GM11168 (cell line): ENCODE data around the gene TRAK1.

ENCODE experiments used
- in situ Hi-C: fragments of 300-500 bp; cut with MboI; formaldehyde crosslinking; loops from one replicate; pipeline ENCODE4 v1.12.0; 2022; ENCODE audit warnings: low sequenced_read_pairs; ENCODE audit not compliant: unreplicated experiment

Gene TRAK1

GRCh38 chr3:42067326-42067725, 23.8 kb upstream of the TRAK1 start:
- in situ Hi-C loops = no loop called here

DNA sequence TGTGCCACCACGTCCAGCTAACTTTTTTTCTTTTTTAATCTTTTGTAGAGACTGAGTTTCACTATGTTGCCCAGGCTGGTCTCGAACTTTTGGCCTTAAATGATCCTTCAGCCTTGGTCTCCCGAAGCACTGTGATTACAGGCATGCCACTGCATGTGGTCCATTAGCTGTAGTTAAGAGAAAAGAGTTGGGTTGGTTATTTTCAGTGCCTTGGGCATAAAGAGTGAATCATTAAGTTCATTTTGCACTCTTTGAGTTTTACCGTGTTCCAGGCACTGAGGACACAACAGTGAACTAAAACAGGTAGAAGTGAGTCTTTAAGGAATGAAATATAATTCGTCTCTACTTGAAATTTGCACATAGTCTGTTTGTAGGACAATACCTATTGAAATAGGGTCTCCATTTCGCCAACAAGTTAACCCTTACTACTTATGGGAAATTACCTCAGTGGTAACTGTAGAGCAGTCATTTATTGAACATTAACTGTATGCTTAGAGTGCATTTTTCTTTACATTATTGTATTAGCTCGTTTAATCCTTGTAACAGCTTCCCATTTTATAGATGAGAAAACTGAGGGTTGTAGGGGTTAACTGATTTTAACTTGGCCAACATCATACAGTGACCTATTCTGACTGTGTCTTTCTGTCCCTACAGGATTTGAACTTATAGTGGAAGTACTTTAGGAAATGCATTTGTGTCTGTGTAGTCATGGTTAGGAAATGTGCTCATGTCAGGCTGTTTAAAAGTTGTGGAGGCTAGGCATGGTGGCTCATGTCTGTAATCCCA, 22.7 kb upstream of the TRAK1 start:
- in situ Hi-C loops = no loop called here

GRCh38 chr3:42070089-42070488, 21.1 kb upstream of the TRAK1 start:
- in situ Hi-C loops = no loop called here

DNA sequence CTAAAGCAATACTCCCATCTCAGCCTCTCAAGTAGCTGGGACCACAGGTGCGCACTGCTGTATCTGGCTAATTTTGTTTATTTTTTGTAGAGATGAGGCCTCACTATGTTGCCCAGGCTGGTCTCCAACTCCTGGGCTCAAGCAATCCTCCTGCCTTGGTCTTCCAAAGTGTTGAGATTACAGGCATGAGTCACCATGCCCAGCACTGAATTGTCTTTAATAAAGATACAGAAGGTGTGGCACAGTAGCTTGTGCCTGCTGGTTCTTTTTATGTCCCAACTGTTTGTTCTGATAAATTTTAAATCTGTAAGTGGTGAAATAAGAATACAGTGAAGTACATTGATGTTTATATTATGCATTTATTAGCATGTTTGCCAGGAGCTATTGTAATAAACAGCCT, 20.6 kb upstream of the TRAK1 start:
- in situ Hi-C loops = no loop called here

DNA sequence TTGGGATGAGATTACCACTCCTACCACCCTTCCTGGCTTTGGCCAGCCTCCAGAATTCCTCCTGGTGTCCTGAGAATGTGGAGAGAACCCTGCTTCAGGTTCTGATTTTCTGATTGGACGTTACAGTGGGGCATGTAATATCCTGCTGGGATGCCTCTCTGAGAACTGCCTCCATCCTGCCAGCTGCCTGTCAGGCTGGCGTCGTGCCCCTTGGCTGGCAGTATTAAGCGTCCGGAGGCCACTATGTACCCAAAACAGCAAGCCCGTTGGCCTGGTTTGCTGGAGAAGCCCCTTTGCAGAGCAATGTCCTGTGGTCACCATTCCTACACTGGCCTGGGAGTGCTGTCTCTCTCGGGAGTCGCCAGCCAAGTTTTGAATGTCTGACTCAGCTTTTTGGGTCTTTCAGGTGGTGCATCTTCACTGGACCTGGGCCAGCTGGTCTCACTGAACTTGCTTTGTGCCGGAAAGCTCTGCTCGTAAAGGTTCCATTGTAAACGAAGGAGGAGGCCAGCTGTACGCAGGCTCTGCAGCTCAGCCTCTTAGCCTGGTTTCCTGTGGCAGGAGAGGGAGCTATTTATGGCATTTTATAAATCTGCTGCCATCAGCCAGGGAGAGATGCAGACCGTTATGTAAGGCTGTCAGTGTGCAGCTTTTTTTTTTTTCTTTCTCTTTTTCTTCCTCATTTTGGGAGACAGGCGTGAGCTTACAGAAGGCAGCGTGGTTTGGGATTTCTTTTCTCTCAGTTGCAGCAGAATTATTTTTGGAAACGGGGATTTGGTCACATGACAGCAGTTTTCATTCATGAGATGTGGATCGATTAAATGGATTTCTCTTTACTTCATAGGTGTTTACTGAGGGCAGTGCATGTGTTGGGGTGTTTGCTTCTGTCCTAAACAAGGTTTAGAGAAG, 19.0 kb upstream of the TRAK1 start:
- in situ Hi-C loops = no loop called here

GRCh38 chr3:42072831-42073301, 18.3 kb upstream of the TRAK1 start:
- in situ Hi-C loops = no loop called here

DNA sequence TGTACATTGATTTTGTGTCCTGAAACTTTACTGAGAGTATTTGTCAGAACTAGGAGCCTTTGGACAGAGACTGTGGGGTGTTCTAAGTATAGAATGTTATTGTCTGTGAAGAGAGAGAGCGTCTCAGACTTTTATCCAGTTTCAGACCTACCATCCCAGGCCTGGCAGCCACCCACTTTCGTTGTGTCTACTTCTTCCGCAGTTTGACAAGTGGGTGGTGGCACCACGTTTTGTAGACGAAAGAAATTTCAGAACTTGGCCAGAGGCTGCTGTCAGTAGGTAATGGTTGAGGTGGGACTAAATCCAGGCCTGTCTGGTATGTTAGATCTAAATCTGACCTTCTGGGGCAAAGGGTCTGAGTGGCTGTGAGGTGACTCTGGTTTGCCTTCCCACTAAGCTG, 13.4 kb upstream of the TRAK1 start:
- in situ Hi-C loops = no loop called here

- in situ Hi-C loops = no loop called here
Measured at GRCh38 chr3:42078677-42079076, 12.5 kb upstream of the TRAK1 start.

DNA sequence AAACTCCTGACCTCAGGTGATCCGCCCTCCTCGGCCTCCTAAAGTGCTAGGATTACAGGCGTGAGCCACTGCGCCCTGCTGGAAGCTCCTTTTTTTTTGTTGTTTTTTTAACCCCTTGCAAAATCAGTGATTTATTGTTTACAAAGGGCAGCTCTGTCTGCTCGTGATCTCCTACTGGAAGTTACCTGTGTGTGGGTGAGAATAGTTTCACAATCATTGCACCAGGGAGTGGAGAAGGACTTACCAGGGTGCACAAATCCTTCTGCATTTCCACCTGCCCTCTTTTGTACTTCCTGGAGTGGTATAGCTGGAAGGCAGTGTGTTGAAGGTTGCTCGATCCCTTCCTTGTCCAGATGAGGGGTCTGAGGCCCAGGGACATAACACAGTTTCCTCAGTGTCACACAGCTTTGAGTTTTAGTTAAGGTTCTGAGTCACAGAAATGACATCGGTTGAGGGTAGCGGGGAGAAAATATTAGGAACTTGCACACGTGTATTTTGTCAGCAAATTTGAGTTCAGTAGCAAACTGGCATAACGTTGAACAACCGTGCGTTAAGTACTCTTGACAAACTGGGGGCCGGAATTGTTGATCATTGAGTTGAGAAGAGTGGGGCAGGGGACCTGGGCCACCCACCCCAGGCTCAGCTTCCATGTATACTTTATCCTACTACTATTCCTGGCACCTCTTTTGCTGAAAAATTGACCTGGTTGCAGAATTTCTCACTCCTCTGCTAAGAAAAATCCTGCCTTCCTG, 11.3 kb upstream of the TRAK1 start:
- in situ Hi-C loops = no loop called here

DNA sequence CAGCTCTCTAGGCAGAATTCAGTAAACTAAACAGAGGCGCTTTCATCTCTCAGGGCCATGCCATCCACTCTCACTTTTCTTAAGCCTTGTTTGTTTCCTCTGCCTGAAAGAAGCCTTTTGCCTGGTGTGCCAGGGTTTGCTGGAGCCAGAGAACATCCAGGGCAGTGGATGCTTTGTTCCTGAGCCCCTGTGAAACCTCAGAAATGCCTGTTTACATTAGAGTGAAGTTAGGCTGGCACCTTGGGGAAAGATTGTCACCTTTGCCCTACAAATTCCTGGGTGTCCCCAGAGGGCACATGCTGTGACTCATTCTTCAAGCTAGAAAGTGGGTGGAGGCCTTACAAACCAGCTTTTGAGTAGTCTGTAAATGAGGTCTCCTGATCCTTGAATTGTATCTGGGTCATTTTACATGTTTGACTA, 10.7 kb upstream of the TRAK1 start:
- in situ Hi-C loops = no loop called here

GRCh38 chr3:42081838-42082473, 9.2 kb upstream of the TRAK1 start:
- in situ Hi-C loops = no loop called here

GRCh38 chr3:42084586-42084985, 6.6 kb upstream of the TRAK1 start:
- in situ Hi-C loops = no loop called here

- in situ Hi-C loops = no loop called here
Measured at GRCh38 chr3:42085641-42086376, 5.3 kb upstream of the TRAK1 start.

- in situ Hi-C loops = no loop called here
Measured at GRCh38 chr3:42088803-42089530, 2.2 kb upstream of the TRAK1 start.

GRCh38 chr3:42092006-42092405, 849 bp downstream of the TRAK1 start:
- in situ Hi-C loops = loop anchor here (10.0 kb wide), 1 partner anchor 77 kb away; no protein-coding TSS in a partner anchor

DNA sequence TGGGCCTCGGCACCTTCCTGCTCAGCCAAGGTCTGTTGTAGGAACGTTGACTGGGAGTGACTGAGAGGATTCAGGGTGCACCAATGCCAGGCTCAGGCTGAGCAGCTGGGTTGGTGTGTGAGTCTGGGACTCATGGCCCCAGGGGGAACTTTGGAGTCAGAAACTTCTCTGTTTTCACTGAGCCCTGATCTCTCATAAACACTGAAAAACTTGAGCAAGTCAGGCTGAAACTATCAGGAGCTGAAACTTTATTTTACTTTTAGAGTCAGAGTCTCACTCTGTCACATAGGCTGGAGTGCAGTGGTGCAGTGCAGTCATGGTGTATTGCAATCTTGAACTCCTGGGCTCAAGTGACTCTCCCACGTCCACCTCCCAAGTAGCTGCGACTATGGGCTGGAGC, 3.0 kb downstream of the TRAK1 start:
- in situ Hi-C loops = loop anchor here (10.0 kb wide), 1 partner anchor 79 kb away; no protein-coding TSS in a partner anchor

DNA sequence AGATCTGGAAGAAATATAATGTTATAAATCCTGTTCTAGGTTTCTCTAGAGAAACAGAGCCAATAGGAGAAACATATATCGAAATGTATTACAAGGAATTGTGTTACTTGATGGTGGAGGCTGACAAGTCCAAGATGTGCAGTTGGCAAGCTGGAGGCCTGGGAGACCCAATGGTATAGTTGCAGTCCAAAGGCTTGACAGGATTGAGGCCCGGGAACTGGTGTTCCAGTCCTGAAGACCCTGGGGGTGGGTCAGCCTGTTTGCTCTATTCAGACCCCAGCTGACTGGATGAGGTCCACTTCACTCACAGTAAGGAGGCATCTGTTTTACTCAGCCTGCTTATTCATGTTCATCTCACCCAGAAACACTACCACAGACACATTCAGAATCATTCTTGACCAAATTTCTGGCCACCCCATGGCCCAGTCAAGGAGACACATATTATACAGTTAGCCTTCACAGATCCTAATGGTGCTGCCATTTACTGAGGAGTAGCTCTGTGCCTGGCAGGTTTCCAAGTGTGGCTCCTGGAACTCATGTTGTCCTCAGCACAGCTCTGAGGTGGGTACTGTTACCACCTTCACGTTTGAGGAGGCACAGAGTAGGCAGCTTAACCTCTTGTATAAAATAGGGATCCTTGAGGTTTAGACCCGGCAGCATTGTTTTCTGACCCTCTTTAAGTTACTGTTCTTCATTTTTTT, 3.7 kb downstream of the TRAK1 start:
- in situ Hi-C loops = loop anchor here (10.0 kb wide), 1 partner anchor 80 kb away; no protein-coding TSS in a partner anchor

- in situ Hi-C loops = loop anchor here (10.0 kb wide), 1 partner anchor 81 kb away; no protein-coding TSS in a partner anchor
Measured at GRCh38 chr3:42095540-42095939, 4.4 kb downstream of the TRAK1 start.
